Right hindlimb (tissue), 1 donor: ENCODE measurements around the gene PKN3.
"Not testable (repeated sequence)": the region's sequence is repeated elsewhere in the genome, so short reads cannot be mapped to it uniquely, and the experiment has no call there.

Source experiments
- DNase-seq: peaks from one replicate; pipeline ENCODE4 v3.0.0-alpha.2; 2018

Gene PKN3

DNA sequence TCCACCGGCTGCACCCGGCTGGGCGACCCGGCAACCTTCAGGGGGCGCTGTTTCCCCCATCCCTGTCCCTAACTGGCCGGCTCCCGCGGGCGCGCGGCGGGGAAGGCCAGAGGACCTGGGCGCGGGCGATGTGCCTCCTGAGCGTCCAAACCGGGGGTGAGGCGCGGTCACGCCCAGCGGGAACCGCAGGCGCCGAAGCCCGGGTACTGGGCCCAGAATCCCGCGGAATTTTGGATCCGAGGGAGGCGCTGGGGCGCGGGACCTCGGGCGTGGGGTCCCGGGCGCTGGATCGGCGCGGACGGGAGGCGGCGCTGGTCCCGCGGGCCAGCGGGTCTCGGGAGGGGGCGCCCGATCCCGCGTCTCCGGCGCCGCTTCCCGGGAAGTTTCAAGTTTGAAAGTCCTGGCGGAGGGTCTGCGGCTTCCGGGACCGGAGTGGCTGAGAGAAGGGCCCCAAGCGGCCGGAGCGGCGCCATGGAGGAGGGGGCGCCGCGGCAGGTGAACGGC, at the start of gene PKN3:
Gene PKN3, plus strand, starts transcription at position 59 of the 504 bp plus-strand sequence. Its CDS starts 413 bp downstream, at position 472.
- DNase-seq, result peak; percentile 92

DNA sequence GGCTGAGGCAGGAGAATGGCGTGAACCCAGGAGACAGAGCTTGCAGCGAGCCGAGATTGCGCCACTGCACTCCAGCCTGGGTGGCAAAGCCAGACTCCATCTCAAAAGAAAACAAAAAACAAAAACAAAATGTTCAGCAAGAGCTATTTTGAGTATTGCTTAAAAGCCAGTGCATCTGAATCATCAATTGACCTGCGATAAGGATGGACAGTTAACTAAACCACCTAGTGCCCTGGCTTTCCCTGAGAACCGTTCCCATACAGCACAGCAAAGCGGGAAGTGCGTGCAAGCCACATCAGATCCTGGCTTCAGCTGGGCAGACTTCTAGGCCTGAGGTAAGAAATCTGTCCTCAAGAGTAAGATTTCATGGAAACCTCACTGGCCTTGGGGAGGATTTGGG, 48.4 kb upstream of the PKN3 start:
- DNase-seq, result no peak

DNA sequence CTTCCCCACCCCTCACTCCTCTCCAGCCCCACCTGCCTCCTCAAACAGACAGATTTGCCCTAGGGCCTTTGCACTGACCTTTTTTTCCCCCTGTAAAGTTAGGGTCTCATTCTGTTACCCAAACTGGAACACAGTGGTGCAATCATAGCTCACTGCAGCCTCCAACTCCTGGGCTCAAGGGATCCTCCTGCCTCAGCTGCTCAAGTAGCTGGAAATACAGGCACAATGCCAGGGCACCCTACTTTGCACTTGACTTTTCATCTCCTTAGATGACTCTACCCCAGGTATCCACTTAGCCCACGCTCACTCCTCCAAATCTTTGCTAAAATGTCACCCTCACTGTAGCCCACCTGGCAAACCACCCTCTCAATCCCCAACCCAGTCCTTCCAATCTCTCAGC, 47.8 kb upstream of the PKN3 start:
- no peak for DNase-seq

DNA sequence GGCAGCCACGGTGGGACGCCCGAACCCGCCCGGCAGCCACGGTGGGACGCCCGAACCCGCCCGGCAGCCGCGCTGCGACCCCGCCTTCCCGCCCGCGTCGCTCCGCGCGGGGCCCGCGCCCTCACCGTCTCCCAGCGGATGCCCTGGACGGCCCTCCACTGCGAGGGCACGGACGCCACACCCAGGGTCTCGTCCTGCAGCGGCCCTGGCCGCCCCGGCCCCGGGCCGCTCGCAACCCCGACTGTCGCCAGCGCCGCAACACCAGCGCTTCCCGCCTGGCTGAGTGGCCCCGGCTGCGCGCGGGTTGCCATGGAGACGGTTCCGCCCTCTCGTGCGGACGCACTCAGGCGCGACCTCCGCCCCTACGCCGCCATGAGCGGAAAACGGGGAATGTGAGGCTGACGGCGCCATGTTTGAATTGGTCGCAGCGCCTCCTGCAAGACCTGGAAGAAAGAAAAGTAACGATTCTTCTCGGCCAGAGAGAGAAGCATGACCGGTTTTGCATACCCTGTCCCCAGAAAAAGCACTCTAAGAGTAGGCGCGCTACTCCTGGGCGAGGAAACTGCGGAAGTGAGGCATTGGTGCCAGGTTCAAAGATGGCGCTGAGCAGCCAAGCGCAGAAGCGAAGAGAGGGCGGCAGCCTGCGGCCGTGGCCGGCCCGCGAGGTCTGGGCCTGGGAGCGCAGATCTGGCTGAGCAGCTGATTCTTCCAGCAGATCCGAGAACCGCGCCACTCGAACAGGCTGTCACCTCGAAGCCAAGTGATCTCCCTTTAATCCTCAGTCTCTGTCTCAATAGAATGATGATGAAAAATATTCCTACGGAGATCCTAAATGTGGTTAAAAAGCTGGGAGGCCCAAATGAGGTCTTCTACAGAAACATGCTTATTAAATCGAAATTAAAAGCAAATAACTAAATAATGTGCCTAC, 45.6 kb upstream of the PKN3 start, which contains the start of gene DYNC2I2:
Gene DYNC2I2, minus strand, starts transcription at position 432 of the 928 bp plus-strand sequence. Its CDS starts 121 bp downstream, at position 311.
- peak; percentile 96 for DNase-seq

DNA sequence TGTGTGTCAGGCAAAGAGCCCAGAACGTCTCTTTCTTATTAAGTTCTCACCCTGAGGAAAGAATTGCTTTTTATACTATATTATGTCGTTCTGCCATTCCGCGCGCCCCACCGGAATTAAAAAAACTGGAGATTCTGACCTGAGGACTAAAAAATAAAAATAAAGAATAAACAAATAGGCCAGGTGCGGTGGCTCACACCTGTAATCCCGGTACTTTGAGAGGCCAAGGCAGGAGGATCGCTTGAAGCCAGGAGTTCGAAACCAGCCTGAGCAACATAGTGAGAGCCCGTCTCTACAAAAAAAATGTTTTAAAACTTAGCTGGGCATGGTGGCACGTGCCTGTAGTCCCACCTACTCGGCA, 45.0 kb upstream of the PKN3 start:
- DNase-seq, result no peak

DNA sequence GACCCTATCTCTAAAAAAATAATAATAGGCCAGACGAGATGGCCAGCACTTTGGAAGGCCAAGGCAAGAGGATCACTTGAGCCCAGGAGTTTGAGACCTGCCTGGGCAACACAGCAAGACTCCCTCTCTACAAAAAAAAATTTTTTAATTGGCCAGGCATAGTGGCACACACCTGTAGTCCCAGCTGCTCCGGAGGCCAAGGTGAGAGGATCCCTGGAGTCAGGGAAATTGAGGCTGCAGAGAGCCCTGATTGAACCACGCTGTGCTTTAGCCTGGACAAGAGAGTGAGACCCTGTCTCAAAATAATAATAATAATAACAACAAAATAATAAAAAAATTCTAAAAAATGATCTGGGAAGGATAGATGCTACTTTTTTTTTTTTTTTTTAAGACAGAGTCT, 44.5 kb upstream of the PKN3 start:
- DNase-seq, result no peak

DNA sequence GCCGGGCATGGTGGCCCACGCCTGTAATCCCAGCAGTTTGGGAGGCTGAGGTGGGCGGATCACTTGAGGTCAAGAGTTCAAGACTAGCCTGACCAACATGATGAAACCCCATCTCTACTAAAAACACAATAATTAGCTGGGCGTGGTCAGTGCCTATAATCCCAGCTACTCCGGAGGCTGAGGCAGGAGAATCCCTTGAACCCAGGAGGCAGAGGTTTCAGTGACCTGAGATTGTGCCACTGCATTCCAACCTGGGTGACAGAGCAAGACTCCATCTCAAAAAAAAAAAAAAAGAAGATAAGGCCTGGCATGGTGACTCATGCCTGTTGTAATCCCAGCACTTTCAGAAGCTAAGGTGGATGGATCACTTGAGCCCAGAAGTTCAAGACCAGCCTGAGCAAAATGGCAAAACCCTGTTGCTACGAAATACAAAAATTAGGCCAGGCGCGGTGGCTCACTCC, 35.8 kb upstream of the PKN3 start:
- DNase-seq, result not testable (repeated sequence)

DNA sequence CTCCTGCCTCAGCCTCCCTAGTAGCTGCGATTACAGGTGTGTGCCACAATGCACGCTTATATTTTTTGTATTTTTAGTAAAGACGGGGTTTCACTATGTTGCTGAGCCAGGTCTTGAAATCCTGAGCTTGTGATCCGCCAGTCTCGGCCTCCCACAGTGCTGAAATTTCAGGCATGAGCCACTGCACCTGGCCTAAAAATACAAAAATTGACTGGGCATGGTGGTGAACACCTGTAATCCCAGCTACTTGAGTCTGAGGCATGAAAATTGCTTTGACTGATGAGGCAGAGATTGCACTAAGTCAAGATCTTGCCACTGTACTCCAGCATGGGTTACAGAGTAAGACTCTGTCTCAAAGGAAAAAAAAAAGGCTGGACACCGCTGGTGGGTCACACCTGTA, 32.5 kb upstream of the PKN3 start:
- no peak for DNase-seq

DNA sequence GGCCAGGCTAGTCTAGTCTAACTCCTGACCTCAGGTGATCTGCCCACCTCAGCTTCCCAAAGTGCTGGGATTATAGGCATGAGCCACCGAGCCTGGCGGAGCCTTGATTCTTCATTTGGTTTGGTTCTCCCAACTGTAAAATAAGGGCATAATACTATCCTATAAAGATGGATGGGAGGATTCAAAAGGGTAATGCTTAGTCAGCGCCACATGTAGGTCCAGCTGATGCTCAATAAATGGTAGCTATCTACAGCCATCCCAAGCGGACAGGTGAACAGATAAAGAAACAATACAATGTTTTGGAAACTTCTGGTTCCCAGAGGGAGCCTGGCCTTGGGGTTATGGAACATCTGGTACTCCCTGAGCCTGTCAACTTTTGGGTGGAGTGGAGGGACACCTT, 26.9 kb upstream of the PKN3 start:
- DNase-seq, result no peak

DNA sequence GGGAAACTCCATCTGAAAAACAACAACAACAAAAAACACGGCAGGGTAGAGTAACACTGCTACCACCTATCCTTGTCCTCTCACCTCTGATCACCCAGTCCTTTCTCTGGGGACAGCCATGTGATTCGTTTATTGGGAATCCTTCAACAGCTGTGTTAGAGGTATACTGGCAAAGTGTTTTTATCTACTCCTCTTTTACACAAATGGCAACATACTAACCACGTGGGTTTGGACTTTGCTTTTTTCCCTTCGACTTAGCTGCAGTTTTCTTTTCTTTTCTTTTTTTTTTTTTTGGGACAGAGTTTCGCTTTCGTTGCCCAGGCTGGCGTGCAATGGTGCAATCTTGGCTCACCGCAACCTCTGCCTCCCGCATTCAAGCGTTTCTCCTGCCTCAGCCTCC, 24.5 kb upstream of the PKN3 start:
- no peak for DNase-seq

DNA sequence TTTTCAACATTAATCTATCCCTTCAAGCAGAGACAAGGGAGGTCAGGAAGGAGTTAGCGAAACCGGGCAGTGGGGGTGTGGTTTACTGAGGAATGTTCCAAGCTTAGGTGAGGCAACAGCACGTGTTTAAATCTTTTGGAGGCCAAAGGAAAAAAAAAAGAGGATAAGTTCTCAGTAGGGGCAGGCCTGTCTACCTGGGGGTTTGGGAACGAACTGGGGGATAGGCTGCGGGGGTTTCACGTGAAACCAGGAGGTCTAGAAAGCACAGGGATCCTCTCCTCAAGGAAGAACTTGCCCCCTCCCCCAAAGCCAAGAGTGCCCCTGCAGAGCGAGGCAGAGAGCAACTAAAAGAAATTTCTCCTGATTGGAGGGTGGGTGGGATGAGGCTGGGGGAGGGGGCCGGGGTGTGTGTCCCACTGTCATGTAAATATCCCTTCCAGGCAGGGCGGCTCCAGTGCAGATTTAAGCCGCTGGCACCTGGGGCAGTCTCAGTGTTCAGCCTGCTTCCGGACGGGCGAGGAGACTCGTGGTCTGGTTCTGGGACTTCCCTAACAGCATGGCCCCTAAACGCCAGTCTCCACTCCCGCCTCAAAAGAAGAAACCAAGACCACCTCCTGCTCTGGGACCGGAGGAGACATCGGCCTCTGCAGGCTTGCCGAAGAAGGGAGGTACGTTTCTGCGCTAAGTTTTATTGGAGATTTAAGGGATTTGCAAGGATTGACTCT, 18.8 kb upstream of the PKN3 start:
- DNase-seq, result peak; percentile 54

DNA sequence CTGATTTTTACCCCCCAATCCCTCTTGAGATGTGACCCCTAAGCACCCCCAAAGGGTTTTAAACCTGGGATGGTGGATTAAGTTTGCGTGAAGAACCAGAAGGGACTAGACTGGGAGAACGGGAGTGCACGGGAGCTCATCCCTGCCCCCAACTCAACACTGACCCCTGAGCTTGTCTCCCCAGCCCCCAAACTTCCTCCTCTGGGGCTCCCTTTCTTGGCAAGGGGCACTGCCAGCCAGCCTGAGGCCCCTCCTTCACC, 18.3 kb upstream of the PKN3 start:
- DNase-seq, result no peak

DNA sequence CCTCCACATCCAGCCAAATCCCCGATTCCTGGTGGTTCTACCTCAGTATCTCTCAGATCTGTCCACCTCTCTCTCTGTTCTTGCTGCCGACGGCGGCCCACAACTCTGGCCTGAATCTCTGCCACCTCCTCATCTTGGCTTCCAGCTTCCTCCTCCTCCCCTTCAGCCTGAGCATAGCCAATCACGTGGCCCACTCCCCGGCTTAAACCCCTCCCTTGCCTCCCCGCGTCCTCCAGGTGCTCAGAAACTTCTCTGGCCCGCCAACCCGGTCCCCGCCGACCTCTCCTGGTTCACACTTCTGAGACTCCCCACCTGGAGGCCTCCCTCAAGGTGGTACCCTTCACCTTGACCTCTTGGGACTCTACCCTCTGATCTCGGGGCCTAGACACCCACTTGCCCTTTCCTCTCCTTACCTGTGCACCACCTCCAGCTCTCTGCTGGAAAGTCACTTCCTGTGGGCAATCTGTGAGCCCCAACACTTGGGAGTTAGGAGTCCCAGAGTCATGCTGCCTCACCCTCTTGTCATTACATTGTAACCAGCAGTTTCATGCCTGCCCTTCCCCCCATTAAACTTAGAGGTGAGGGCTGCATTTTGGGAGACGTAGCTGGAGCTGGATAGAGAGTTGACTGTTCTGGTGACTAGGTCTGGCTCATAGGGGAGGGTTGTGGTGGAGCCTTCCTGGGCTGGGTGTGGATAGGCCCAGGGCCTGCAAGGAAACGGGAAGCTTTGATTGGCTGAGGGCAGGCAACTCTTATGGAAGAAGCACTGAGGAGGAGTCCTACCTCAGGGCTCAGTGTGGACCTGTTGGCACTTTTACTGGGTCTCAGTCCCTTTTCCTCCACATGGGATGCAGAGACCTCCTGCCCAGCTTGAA, 17.7 kb upstream of the PKN3 start:
- peak; percentile 83 for DNase-seq

DNA sequence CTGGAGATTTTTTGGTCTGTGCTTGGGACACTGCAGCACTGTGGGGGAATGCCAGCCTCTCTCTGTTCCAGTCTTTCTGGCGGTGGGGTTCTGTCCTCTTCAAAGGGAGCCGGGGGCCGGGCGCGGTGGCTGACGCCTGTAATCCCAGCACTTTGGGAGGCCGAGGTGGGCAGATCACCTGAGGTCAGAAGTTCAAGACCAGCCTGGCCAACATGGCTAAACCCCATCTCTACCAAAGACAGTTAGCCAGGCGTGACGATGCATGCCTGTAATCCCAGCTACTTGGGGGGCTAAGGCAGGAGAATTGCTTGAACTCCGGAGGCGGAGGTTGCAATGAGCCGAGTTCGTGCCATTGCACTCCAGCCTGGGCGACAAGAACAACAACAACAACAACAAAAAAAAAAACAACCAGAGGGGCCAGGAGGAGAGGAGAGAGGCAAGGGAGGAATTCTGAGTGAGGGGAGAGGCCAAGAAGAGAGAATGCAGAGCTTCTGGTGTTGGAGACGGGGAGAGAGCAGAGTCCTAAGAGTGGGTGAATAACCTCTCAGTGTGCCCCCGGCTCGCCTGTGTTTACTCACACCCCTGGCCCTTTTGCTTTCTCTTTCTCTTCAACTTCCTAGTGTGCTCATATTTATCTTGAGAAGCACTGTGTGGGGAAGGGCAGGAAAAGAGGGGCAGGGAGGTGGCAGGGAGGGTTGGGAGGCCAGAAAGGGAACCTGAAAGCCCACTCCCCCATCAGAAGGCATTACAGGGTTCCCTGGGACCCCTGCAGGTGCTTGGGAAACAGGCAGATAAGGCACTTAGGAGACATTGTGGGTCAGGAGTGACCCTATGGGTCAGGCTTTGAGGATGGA, 16.4 kb upstream of the PKN3 start:
- DNase-seq, result no peak

DNA sequence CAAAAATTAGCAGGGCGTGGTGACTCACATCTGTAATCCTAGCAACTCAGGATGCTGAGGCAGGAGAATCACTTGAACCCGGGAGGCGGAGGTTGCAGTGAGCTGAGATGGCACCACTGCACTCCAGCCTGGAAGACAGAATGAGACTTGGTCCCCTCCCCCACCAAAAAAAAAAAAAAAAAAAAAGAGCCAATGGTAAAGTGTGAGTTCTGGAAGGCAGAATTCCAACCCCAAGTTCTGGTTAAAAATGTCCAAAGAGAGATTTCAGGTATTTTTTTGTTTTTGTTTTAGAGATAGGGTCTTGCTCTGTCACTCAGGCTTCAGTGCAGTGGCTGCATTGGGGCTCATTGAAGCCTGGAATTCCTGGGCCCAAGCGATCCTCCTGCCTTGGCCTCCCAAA, 14.8 kb upstream of the PKN3 start:
- DNase-seq, result no peak

DNA sequence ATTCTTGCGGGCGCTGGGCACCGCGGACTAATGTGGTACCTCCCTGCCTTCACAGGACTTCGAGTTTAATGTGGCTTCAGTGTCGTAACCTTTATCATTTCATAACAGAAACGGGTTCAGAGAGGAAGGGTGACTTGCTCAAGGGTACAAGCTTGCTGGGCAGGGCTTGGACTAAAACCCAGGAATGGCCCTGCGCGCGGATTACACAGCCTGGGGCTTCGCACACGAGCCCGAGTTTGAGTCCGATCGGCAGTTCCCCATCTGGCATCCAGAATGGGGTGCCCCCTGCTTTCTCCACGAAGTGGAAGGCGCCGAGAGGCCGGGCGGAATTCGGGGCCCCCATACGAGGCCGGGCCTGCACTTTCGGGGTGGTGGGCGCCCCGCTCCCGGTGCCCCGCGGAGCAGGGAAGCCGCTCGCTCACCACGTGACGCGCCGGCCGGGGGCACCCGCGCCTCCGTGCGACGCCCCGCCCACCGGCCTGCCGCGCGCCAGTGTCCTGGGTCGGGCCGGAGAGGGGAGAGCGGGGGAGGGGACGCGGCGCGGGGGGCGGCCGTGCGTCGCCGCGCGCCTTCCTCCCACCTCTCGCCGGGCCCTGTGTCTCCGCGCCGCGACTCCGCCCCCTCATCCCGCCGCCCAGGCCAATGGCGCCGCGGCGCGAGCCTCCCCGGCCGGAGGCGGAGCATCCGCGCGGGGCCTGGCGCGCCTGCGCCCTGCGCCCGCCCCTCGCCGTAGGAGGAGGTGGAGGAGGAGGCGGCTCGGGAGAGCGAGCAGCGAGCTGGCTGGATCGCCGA, 13.6 kb upstream of the PKN3 start, which contains the start of gene SET:
Gene SET, plus strand, starts transcription at position 722 of the 792 bp plus-strand sequence. CDS start 361 bp downstream, outside the sequence.
- peak; percentile 96 for DNase-seq

DNA sequence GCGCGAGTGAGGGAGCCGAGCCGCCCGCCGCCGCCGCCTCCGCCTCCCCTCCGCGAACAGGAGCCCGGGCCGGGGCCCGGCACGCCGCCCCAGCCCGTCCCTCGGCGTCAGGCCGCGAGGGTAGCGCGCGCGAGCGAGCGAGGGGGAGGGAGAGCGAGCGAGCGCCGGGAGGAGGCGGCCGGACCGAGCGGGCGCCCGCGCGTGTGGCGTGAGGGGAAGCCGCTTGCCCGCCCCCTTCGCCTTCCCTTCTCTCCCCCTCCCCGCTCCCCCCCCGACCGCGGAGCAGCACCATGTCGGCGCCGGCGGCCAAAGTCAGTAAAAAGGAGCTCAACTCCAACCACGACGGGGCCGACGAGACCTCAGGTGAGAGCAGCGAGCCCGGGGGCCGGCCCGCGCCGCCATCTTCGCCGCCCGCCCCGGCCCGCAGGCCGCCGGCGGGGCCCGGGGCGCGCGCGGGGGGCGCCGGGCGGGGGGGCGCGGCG, 13.0 kb upstream of the PKN3 start:
- peak; percentile 79 for DNase-seq

DNA sequence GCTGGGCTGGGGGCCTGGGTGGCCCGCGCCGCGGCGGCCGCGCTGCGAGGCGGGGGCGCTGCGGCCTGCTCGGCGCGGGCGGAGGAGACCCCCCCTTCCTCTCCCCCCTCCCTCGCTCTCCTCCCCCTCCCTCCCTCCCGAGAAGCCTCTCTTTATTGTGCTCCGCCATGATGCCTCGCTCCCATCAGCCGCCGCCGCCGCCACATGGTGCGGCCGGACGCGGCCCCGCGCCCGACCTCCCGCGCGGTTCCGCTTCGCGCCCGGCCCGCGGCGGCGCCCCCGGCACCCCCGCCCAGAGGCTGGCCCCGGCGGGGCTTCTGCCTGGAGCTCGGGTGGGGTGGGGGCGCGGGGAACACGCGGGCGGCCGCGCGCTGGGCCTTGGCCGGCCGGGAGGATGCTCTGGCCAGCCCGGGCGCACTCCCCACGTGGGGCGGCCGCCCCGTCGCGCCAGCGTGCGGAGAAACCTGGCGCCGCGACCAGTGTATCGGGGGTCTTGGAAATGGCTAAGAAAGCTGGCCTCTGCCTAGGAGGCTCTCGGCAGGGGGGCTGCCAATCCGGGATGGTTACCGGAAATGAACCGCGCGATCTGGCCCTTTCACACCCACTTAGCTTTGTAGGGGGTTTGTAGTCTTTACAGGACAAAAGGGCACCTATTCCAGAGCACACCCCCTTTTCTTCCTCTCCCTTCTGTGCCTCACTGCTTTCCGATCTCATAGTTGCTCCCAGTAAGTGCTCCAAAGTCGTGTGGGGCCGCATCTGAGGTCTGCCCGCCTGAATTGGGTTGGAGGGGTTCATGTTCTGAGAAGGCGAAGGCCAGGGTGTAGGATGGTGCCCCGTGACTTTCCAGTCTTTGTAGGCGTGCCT, 12.3 kb upstream of the PKN3 start:
- peak; percentile 76 for DNase-seq

DNA sequence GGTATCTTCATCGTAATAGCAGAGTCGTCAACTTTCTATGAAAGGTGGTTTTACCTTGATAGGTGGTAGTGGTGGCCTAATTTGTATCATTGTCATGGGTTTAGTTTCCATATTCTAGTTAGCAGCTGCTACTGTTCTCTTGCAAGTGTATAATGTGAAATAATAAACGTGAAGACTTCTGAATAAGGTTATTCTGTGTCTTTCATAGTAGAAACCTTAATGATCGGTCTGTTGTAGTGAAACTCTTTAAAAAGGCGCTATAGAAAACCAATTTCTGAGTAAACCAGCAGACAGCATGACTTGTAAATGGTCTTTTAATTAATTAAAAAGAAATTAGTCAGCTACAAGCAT, 11.6 kb upstream of the PKN3 start:
- no peak for DNase-seq

DNA sequence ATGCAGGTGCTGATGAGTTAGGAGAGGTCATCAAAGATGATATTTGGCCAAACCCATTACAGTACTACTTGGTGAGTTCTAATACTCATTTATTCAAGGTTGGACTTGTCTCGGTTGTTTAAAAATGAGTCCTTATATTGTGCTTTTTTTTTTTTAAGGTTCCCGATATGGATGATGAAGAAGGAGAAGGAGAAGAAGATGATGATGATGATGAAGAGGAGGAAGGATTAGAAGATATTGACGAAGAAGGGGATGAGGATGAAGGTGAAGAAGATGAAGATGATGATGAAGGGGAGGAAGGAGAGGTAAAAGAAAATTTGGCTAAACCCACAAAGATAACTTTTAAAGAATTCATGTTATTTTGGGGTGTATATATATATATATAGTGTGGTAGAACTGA, 8.6 kb upstream of the PKN3 start:
- DNase-seq, result not testable (repeated sequence)
